Measurements from ENCODE around the gene TFB1M. TPM values are rescaled to one million over a fixed set of nuclear protein-coding genes. Genes with fewer than 3 reads are reported as not detected.
"Not testable (repeated sequence)": the region's sequence is repeated elsewhere in the genome, so short reads cannot be mapped to it uniquely, and the experiment has no call there.

Gene TFB1M
- total RNA-seq, 1 experiment from 2014 or later: 19.5 TPM

GRCh38 chr6:155221086-155221485, 93.2 kb downstream of the TFB1M start:
- Histone ChIP-seq H3K27ac (no peak overlapping the region), H3K27me3 (ENCODE audit: insufficient read depth, low read depth) (no peaks in the 10 kb centered on the region), H3K79me2 (ENCODE audit: low read depth) (no peaks in the 10 kb centered on the region), H3F3A (ENCODE audit: insufficient read depth, low read depth) (peaks cover 20% of the 10 kb centered on the region), H4K20me1 (ENCODE audit: insufficient read depth) (no peaks in the 10 kb centered on the region), H3K9me2 (ENCODE audit: insufficient read depth) (no peaks in the 10 kb centered on the region), H3K4me2 (no peak overlapping the region), H3K4me3 (no peak overlapping the region), H3K36me3 (ENCODE audit: low read depth) (no peaks in the 10 kb centered on the region), H3K9me3 (ENCODE audit: insufficient read depth, low read depth) (no peaks in the 10 kb centered on the region), H2AFZ (no peak overlapping the region), H3K4me1 (replicated peaks; ENCODE audit: insufficient read depth) (peaks cover 25% of the 10 kb centered on the region)
- no peak for DNase-seq
- CTCF ChIA-PET: no interaction called here
- no TSS peak for BruUV-seq (replicated peaks)
- intact Hi-C loops (cut with micrococcal nuclease; ENCODE audit: unreplicated experiment): no loop called here
- no peak for TF ChIP-seq EZH2 (IDR thresholded peaks at IDR 0.05; ENCODE audit: low read depth)
- TF ChIP-seq CTCF (conservative IDR thresholded peaks at IDR 0.05): no peak
- POLR2A ChIA-PET (ENCODE audit: unreplicated experiment): interaction anchor here (0.6 kb wide), 1 partner anchor 32 kb away, joined by 3 read pairs; no protein-coding TSS in a partner anchor

GRCh38 chr6:155219858-155220301, 94.4 kb downstream of the TFB1M start:
- no peak overlapping the region for H2AFZ ChIP-seq
- ChIA-PET CTCF (no interaction called here), POLR2A (ENCODE audit: unreplicated experiment) (no interaction called here)
- no peaks in the 10 kb centered on the region for H3K79me2 ChIP-seq (ENCODE audit: low read depth)
- H3K4me2 ChIP-seq: no peak overlapping the region
- H4K20me1 ChIP-seq (ENCODE audit: insufficient read depth): no peaks in the 10 kb centered on the region
- no peak for DNase-seq
- H3K36me3 ChIP-seq (ENCODE audit: low read depth): no peaks in the 10 kb centered on the region
- H3F3A ChIP-seq (ENCODE audit: insufficient read depth, low read depth): peaks cover 15% of the 10 kb centered on the region
- intact Hi-C loops (cut with micrococcal nuclease; ENCODE audit: unreplicated experiment): no loop called here
- TF ChIP-seq CTCF (conservative IDR thresholded peaks at IDR 0.05): no peak
- TF ChIP-seq EZH2 (IDR thresholded peaks at IDR 0.05; ENCODE audit: low read depth): no peak
- peaks cover 19% of the 10 kb centered on the region for H3K4me1 ChIP-seq (replicated peaks; ENCODE audit: insufficient read depth)
- H3K27ac ChIP-seq: no peak overlapping the region
- H3K9me2 ChIP-seq (ENCODE audit: insufficient read depth): no peaks in the 10 kb centered on the region
- no TSS peak for BruUV-seq (replicated peaks)
- H3K27me3 ChIP-seq (ENCODE audit: insufficient read depth, low read depth): no peaks in the 10 kb centered on the region
- H3K4me3 ChIP-seq: no peak overlapping the region
- no peaks in the 10 kb centered on the region for H3K9me3 ChIP-seq (ENCODE audit: insufficient read depth, low read depth)

- ChIA-PET POLR2A (ENCODE audit: unreplicated experiment) (no interaction called here), CTCF (no interaction called here)
- no TSS peak for BruUV-seq (replicated peaks)
These were observed 95.0 kb downstream of the TFB1M start for GRCh38 chr6:155219299-155219698.

GRCh38 chr6:155218711-155219110, 95.6 kb downstream of the TFB1M start:
- CTCF ChIA-PET: not testable (repeated sequence)

More at GRCh38 chr6:155219299-155219698, 95.0 kb downstream of the TFB1M start:
- no peaks in the 10 kb centered on the region for H3K9me2 ChIP-seq (ENCODE audit: insufficient read depth)
- H3K79me2 ChIP-seq (ENCODE audit: low read depth): no peaks in the 10 kb centered on the region
- intact Hi-C loops (cut with micrococcal nuclease; ENCODE audit: unreplicated experiment): no loop called here
- H3K4me2 ChIP-seq: no peak overlapping the region
- H3F3A ChIP-seq (ENCODE audit: insufficient read depth, low read depth): peaks cover 9% of the 10 kb centered on the region
- H3K4me3 ChIP-seq: no peak overlapping the region
- H3K27me3 ChIP-seq (ENCODE audit: insufficient read depth, low read depth): no peaks in the 10 kb centered on the region
- H3K4me1 ChIP-seq (replicated peaks; ENCODE audit: insufficient read depth): peaks cover 13% of the 10 kb centered on the region
- no peak for DNase-seq
- H3K36me3 ChIP-seq (ENCODE audit: low read depth): no peaks in the 10 kb centered on the region
- H3K27ac ChIP-seq: no peak overlapping the region
- TF ChIP-seq EZH2 (IDR thresholded peaks at IDR 0.05; ENCODE audit: low read depth) (no peak), CTCF (conservative IDR thresholded peaks at IDR 0.05) (no peak)
- H4K20me1 ChIP-seq (ENCODE audit: insufficient read depth): no peaks in the 10 kb centered on the region
- H2AFZ ChIP-seq: no peak overlapping the region
- H3K9me3 ChIP-seq (ENCODE audit: insufficient read depth, low read depth): no peaks in the 10 kb centered on the region

More at GRCh38 chr6:155218711-155219110, 95.6 kb downstream of the TFB1M start:
- H3K27me3 ChIP-seq (ENCODE audit: insufficient read depth, low read depth); DNase-seq; H3K4me3 ChIP-seq; BruUV-seq (replicated peaks); H3K9me2 ChIP-seq (ENCODE audit: insufficient read depth); H3K36me3 ChIP-seq (ENCODE audit: low read depth); H4K20me1 ChIP-seq (ENCODE audit: insufficient read depth); POLR2A ChIA-PET (ENCODE audit: unreplicated experiment); H3K79me2 ChIP-seq (ENCODE audit: low read depth); H3K9me3 ChIP-seq (ENCODE audit: insufficient read depth, low read depth); intact Hi-C loops (cut with micrococcal nuclease; ENCODE audit: unreplicated experiment); H2AFZ ChIP-seq; H3K4me1 ChIP-seq (replicated peaks; ENCODE audit: insufficient read depth); H3K4me2 ChIP-seq; H3K27ac ChIP-seq; H3F3A ChIP-seq (ENCODE audit: insufficient read depth, low read depth): not testable (repeated sequence)
